NB4 (cell line): ENCODE measurements around the gene BID.

ENCODE experiments used
- DNase-seq: peaks from one replicate; pipeline ENCODE4 v3.0.0; 2010; ENCODE audit warnings: low read depth
- H3K4me3 ChIP-seq: one replicate; pipeline ENCODE4 v1.5.1; 2011; ENCODE audit warnings: mild to moderate bottlenecking, low read depth, low read length, moderate library complexity
- MYC ChIP-seq: IDR thresholded peaks from 2 replicates; pipeline ENCODE4 v1.6.1; 2011; ENCODE audit warnings: low read depth, low read length
- POLR2A ChIP-seq: IDR thresholded peaks from 2 replicates; pipeline ENCODE4 v1.6.1; 2011; ENCODE audit warnings: mild to moderate bottlenecking; ENCODE audit not compliant: insufficient read length; ENCODE audit errors: extremely low read depth
- TF ChIP-seq, protein P1 (sequence below): IDR thresholded peaks from one replicate; pipeline ENCODE4 v1.5.1; 2012; ENCODE audit warnings: low read depth, low read length
- TF ChIP-seq, protein P2 (sequence below): IDR thresholded peaks from 2 replicates; pipeline ENCODE4 v1.6.1; 2011; ENCODE audit warnings: low read depth, low read length

BID gene

DNA sequence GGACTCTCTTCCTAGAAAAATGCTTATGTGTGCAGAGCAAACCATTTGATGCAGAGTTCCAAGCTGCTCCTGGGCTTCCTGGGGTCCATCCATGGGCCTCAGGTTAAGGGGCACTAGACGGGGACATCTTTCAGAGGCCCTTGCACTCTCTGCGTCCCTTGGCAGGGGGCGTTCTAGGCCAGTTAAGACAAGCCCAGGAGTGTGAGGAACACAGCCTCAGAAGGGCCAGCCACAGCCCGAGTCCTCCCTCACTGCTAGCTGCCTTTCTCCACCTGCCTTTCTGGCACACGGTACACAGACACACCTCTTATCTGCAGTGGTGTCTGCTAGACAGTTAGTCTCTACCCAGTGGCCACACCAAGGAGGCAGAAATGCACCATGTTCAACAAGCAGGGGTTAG, 18.0 kb upstream of the BID start:
- no peak overlapping the region for H3K4me3 ChIP-seq
- no peak for DNase-seq
- TF ChIP-seq, protein P1, sequence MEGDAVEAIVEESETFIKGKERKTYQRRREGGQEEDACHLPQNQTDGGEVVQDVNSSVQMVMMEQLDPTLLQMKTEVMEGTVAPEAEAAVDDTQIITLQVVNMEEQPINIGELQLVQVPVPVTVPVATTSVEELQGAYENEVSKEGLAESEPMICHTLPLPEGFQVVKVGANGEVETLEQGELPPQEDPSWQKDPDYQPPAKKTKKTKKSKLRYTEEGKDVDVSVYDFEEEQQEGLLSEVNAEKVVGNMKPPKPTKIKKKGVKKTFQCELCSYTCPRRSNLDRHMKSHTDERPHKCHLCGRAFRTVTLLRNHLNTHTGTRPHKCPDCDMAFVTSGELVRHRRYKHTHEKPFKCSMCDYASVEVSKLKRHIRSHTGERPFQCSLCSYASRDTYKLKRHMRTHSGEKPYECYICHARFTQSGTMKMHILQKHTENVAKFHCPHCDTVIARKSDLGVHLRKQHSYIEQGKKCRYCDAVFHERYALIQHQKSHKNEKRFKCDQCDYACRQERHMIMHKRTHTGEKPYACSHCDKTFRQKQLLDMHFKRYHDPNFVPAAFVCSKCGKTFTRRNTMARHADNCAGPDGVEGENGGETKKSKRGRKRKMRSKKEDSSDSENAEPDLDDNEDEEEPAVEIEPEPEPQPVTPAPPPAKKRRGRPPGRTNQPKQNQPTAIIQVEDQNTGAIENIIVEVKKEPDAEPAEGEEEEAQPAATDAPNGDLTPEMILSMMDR = peak; percentile 16
- no peak for TF ChIP-seq MYC

DNA sequence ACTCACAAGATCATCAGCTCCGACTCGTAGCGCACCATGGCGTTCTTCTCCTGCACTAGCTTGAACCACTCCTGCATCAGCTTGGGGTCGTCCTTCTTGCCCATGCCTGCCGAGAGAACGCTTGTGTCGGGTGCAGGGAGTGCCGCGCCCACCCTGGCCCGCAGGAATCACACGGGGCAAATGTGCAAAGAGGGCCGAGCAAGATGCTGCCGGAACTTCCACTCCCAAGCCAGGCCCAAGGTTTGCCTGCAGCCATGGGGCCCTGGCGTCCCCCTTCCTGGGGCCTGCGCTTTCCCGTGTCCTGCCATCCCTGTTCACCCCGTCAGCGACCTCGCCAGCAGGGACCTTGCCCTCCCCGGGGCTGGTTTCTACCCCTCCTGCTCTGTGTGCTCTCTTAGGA, 16.9 kb upstream of the BID start:
- H3K4me3 ChIP-seq = no peak overlapping the region
- DNase-seq = no peak
- TF ChIP-seq, protein P2, sequence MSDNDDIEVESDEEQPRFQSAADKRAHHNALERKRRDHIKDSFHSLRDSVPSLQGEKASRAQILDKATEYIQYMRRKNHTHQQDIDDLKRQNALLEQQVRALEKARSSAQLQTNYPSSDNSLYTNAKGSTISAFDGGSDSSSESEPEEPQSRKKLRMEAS = no peak
- TF ChIP-seq POLR2A (no peak), MYC (no peak)
- TF ChIP-seq, protein P1 = no peak

DNA sequence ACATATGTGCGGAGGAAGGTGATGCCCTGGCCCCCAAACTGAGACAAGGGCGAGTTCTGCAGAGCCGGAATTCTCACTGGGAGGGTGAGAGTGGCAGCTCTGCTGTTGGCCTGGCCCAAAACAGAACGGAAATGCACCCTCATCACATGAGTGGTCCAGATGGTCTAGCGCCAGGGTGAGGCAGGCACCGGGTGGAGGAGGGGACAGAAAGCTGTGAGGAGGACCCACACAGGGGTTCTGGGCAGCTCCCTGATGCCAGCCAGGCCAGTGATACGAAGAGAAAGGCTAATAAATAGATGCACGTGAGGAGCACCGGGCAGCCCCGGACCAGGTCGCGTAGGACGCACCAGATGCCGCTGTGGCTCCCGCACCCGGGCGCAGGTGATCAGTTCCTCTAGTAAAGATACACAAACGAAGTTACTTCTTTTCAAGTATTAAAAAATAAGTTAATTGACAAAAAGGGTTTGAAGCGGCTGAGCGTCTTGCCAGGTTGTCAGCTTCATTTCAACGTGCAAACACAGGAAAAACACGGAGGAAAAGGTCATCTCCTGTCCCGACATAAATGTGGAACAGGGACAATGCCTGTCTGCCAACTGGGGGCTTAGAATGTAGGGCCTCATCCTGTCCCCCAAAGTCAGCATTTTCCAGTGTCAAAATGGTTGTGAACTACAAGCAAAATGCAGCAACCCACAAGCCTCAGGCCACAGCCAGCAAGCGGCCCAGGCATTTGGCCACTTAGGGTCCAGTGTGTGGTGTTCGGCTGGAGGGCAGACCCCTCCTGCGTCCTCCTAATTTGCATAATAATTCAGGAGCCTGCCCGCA, 15.3 kb upstream of the BID start:
- DNase-seq = no peak
- no peak overlapping the region for H3K4me3 ChIP-seq
- TF ChIP-seq MYC (no peak), POLR2A (no peak)
- TF ChIP-seq, protein P1 = no peak
- TF ChIP-seq, protein P2 = no peak

DNA sequence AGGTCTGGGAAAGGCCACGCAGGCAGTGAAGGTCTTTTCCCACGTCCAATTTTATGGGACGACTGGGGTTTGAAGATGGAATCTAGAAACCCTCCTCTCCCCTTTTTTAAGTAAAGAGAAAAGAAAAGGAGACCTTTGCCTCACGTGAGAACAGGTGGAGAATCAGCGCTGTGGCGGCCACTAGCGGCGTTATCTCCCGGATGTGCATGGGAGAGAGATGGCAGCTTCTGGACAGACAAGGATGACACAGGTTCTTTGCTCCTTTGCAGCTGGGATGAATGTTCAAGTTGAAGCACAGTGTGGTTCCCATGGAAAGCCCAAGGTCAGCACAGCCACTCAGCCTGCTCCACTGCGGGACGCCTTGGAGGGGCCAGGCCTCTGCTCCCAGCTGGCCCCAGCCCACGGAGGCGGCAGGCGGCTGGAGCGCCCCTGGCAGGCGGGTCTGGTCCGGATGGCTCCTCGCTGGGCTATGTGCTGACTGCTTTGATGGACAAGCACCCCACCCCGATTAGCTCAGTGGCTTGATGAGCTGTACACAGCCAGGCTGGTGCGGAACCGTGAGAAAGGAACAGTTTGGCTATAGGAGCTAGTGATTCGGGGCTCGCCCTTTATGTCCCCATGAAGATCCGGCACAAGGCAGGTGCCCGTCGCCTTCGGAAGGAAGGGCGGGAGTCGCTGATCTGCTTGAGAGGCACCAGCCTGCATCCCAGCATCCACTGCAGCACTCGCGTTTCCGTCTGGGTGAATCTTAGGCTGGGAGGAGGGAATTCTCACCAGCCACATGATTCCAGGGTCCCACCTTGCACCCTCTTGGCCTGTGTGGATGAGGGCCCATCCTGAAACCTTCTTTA, 14.5 kb upstream of the BID start:
- DNase-seq = no peak
- TF ChIP-seq, protein P1 = peak; percentile 16
- TF ChIP-seq, protein P2 = no peak
- no peak for TF ChIP-seq MYC
- no peak overlapping the region for H3K4me3 ChIP-seq

DNA sequence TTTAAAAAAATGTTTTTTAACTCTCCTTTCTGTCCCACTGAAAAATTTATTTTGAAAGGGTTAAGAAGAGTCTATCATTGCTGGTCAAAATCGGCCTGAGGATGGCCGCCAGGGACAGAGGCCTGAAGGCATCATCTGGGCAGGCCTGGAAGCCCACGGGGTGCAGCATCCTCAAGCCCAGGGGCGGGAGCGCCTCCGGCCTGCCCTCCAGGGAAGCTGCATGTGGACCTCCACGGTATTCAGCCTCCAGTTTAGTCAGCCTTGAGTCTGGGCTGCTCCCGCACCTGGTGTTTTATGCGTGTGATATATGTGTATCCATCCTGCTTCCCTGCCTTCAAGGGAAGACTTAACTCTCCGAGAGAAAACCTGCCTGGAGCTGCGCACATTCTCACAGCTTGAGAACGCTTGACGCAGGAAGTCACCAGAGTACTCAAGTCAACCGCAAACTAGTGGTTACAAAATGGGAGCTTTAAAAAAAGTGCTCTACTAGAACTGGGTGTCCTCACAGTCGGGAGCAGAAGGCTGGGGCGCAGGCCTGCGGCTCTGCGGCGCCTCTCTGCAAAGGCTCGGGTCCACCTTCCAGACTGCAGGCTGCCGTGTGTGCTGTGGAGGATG, 13.6 kb upstream of the BID start:
- DNase-seq = peak; percentile 71
- no peak overlapping the region for H3K4me3 ChIP-seq

More for the DNA sequence above, 13.6 kb upstream of the BID start:
- TF ChIP-seq POLR2A (no peak), MYC (no peak)
- TF ChIP-seq, protein P1 = no peak
- TF ChIP-seq, protein P2 = no peak
